GM19324 (cell line): ENCODE data around the gene EXOSC3.
"Not testable (repeated sequence)": the region's sequence is repeated elsewhere in the genome, so short reads cannot be mapped to it uniquely, and the experiment has no call there.

Experiments used
- ATAC-seq: cut with Tn5 transposase; IDR thresholded peaks from one replicate; pipeline ENCODE4 v1.9.1; 2021; ENCODE audit warnings: mild to moderate bottlenecking, moderate library complexity; ENCODE audit not compliant: unreplicated experiment, low FRiP score

Gene EXOSC3

GRCh38 chr9:37784616-37785483 lies at the start of gene EXOSC3:
Gene EXOSC3 (minus strand): TSS chr9:37785064. CDS start chr9:37785044, 20 bp downstream.
- peak; percentile 92 for ATAC-seq

- ATAC-seq, result no peak
These were observed 42.8 kb upstream of the EXOSC3 start for GRCh38 chr9:37827483-37828165.

GRCh38 chr9:37825174-37825573 lies 40.3 kb upstream of the EXOSC3 start:
- ATAC-seq, result not testable (repeated sequence)

- ATAC-seq, result no peak
These were observed 35.3 kb upstream of the EXOSC3 start for GRCh38 chr9:37820142-37820541.

- no peak for ATAC-seq
These were observed 34.0 kb upstream of the EXOSC3 start for GRCh38 chr9:37818849-37819248.

- no peak for ATAC-seq
These were observed 28.0 kb upstream of the EXOSC3 start for GRCh38 chr9:37812773-37813379.

GRCh38 chr9:37811906-37812476 lies 27.1 kb upstream of the EXOSC3 start:
- ATAC-seq, result no peak

- ATAC-seq, result not testable (repeated sequence)
These were observed 24.8 kb upstream of the EXOSC3 start for GRCh38 chr9:37809676-37810075.

- no peak for ATAC-seq
These were observed 21.4 kb upstream of the EXOSC3 start for GRCh38 chr9:37806271-37806670.

- ATAC-seq, result no peak
These were observed 17.3 kb upstream of the EXOSC3 start for GRCh38 chr9:37801959-37802711.

- ATAC-seq, result peak; percentile 47
These were observed 16.5 kb upstream of the EXOSC3 start for GRCh38 chr9:37801287-37801850.

- ATAC-seq, result peak; percentile 84
These were observed 15.9 kb upstream of the EXOSC3 start, which contains the start of gene DCAF10 for GRCh38 chr9:37800631-37801286. Gene DCAF10 (plus strand): TSS chr9:37800797. CDS start chr9:37800867, 70 bp downstream.

- ATAC-seq, result no peak
These were observed 13.8 kb upstream of the EXOSC3 start for GRCh38 chr9:37798677-37799076.

- no peak for ATAC-seq
These were observed 11.4 kb upstream of the EXOSC3 start for GRCh38 chr9:37796232-37796631.

- ATAC-seq, result no peak
These were observed 7.3 kb upstream of the EXOSC3 start for GRCh38 chr9:37792122-37792521.

GRCh38 chr9:37790096-37790495 lies 5.2 kb upstream of the EXOSC3 start:
- ATAC-seq, result no peak

GRCh38 chr9:37788332-37788731 lies 3.5 kb upstream of the EXOSC3 start:
- ATAC-seq, result no peak

GRCh38 chr9:37787059-37787458 lies 2.2 kb upstream of the EXOSC3 start:
- no peak for ATAC-seq

GRCh38 chr9:37784291-37784615 lies 611 bp downstream of the EXOSC3 start:
- no peak for ATAC-seq
